Chondrocyte (in vitro differentiated cells): Measurements from ENCODE around the gene STC2. TPM values are rescaled to one million over a fixed set of nuclear protein-coding genes. Genes with fewer than 3 reads are reported as not detected.
A peak's percentile ranks its signal among the peaks of the same experiment; 100 is the strongest.

Experiments
- DNase-seq: peaks from one replicate; pipeline ENCODE4 v3.0.0; 2021; ENCODE audit warnings: mixed read lengths, low spot score
- H3K27ac Mint-ChIP-seq: one replicate; pipeline ENCODE4 v1.8.0; 2021; ENCODE audit warnings: mild to moderate bottlenecking, moderate library complexity, mixed read lengths; ENCODE audit not compliant: unreplicated experiment
- H3K27me3 Mint-ChIP-seq: 2 replicates; pipeline ENCODE4 v1.8.0; 2021; ENCODE audit warnings: low read depth, mixed read lengths
- H3K36me3 Mint-ChIP-seq: 2 replicates; pipeline ENCODE4 v1.8.0; 2021; ENCODE audit warnings: low read depth, mixed read lengths
- H3K4me1 Mint-ChIP-seq: 2 replicates; pipeline ENCODE4 v1.8.0; 2021; ENCODE audit warnings: low read depth, mild to moderate bottlenecking, mixed read lengths
- H3K4me3 Mint-ChIP-seq: one replicate; pipeline ENCODE4 v1.8.0; 2021; ENCODE audit warnings: mild to moderate bottlenecking, moderate library complexity, mixed read lengths; ENCODE audit not compliant: unreplicated experiment
- H3K9me3 Mint-ChIP-seq: 2 replicates; pipeline ENCODE4 v1.8.0; 2021; ENCODE audit warnings: low read depth, mixed read lengths
- CTCF ChIP-seq: fragments of 200-600 bp; sonication (generic); IDR thresholded peaks from 2 replicates; pipeline ENCODE4 v1.5.0; 2021; ENCODE audit warnings: antibody characterized with exemption, mild to moderate bottlenecking, moderate library complexity
- total RNA-seq: library from RNA; stranded (reverse); gene quantifications from 3 replicates; pipeline ENCODE4 v1.2.1, GENCODE V29; 2021

Gene STC2
- total RNA-seq, 1 donor from 2014 or later = 1,121 TPM

- DNase-seq = peak; percentile 72
- H3K27ac Mint-ChIP-seq = peak overlapping the region; percentile 100
- H3K27me3 Mint-ChIP-seq = no peaks in the 10 kb centered on the region
- no peak for TF ChIP-seq CTCF
- peaks cover 78% of the 10 kb centered on the region for H3K4me1 Mint-ChIP-seq
- H3K36me3 Mint-ChIP-seq = peaks cover 89% of the 10 kb centered on the region
- no peaks in the 10 kb centered on the region for H3K9me3 Mint-ChIP-seq
- H3K4me3 Mint-ChIP-seq = peak overlapping the region; percentile 99
Measured at GRCh38 chr5:173323106-173323798, 5.0 kb downstream of the STC2 start.

GRCh38 chr5:173321886-173322285 is 6.3 kb downstream of the STC2 start:
- DNase-seq = no peak
- Mint-ChIP-seq H3K36me3 (peaks cover 95% of the 10 kb centered on the region), H3K4me1 (peaks cover 90% of the 10 kb centered on the region), H3K9me3 (no peaks in the 10 kb centered on the region), H3K4me3 (peak overlapping the region; percentile 99), H3K27ac (peak overlapping the region; percentile 100), H3K27me3 (no peaks in the 10 kb centered on the region)
- TF ChIP-seq CTCF = no peak

- H3K36me3 Mint-ChIP-seq = peaks cover 86% of the 10 kb centered on the region
- H3K4me1 Mint-ChIP-seq = peaks cover 99% of the 10 kb centered on the region
- peak overlapping the region; percentile 51 for H3K4me3 Mint-ChIP-seq
- H3K27ac Mint-ChIP-seq = peak overlapping the region; percentile 100
- peak; percentile 49 for TF ChIP-seq CTCF
- DNase-seq = peak; percentile 75
- H3K27me3 Mint-ChIP-seq = no peaks in the 10 kb centered on the region
- no peaks in the 10 kb centered on the region for H3K9me3 Mint-ChIP-seq
Measured at GRCh38 chr5:173320259-173320658, 8.0 kb downstream of the STC2 start.

GRCh38 chr5:173319646-173320045 is 8.6 kb downstream of the STC2 start:
- no peak for DNase-seq
- H3K27ac Mint-ChIP-seq = peak overlapping the region; percentile 100
- H3K9me3 Mint-ChIP-seq = no peaks in the 10 kb centered on the region
- no peaks in the 10 kb centered on the region for H3K27me3 Mint-ChIP-seq
- peaks cover 80% of the 10 kb centered on the region for H3K36me3 Mint-ChIP-seq
- H3K4me1 Mint-ChIP-seq = peaks cover 99% of the 10 kb centered on the region
- no peak for TF ChIP-seq CTCF
- H3K4me3 Mint-ChIP-seq = peak overlapping the region; percentile 54

- Mint-ChIP-seq H3K4me3 (peak overlapping the region; percentile 54), H3K9me3 (no peaks in the 10 kb centered on the region), H3K27ac (peak overlapping the region; percentile 100), H3K27me3 (no peaks in the 10 kb centered on the region), H3K36me3 (peaks cover 74% of the 10 kb centered on the region), H3K4me1 (peaks cover 99% of the 10 kb centered on the region)
- no peak for TF ChIP-seq CTCF
- DNase-seq = no peak
Measured at GRCh38 chr5:173318881-173319620, 9.2 kb downstream of the STC2 start.
